HepG2 (cell line): ENCODE results near the gene EVA1C.
"Not testable (repeated sequence)": the region's sequence is repeated elsewhere in the genome, so short reads cannot be mapped to it uniquely, and the experiment has no call there.

Experiments
- GTF3A ChIP-seq: sonication (generic); formaldehyde crosslinking; conservative IDR thresholded peaks from 2 replicates; pipeline ENCODE4 v1.4.0; 2020; ENCODE audit warnings: mild to moderate bottlenecking, missing genetic modification reagents
- SIN3A ChIP-seq: IDR thresholded peaks from 2 replicates; pipeline ENCODE4 v1.6.1; 2011; ENCODE audit warnings: low read depth, mild to moderate bottlenecking, control low read depth, low read length, borderline replicate concordance
- ZSCAN25 ChIP-seq: sonication (generic); formaldehyde crosslinking; IDR thresholded peaks from 2 replicates; pipeline ENCODE4 v1.8.0; 2022; ENCODE audit warnings: mild to moderate bottlenecking, missing genetic modification reagents

- TF ChIP-seq GTF3A (CRISPR knock-in tag); ZSCAN25; SIN3A: not testable (repeated sequence)
These were observed 96.5 kb downstream of the EVA1C start for GRCh38 chr21:32508975-32509374.
